GOT3 (cell line): ENCODE data around the gene UPK3BL1.
"Not testable (repeated sequence)": the region's sequence is repeated elsewhere in the genome, so short reads cannot be mapped to it uniquely, and the experiment has no call there.

ENCODE experiments used
- DNase-seq: peaks from one replicate; lab custom pipeline; 2025; ENCODE audit warnings: mixed read lengths; lab: John Stamatoyannopoulos, UW

Gene UPK3BL1

GRCh38 chr7:102627271-102627904 lies 15.2 kb downstream of the UPK3BL1 start:
- not testable (repeated sequence) for DNase-seq

- not testable (repeated sequence) for DNase-seq
Observed at GRCh38 chr7:102618122-102618521, 24.5 kb downstream of the UPK3BL1 start.

GRCh38 chr7:102616507-102617125 lies 26.0 kb downstream of the UPK3BL1 start, which contains the start of gene RASA4:
RASA4 (minus strand) TSS chr7:102616756; CDS start chr7:102616689, 67 bp downstream.
- DNase-seq, result not testable (repeated sequence)

GRCh38 chr7:102615930-102616329 lies 26.7 kb downstream of the UPK3BL1 start:
- DNase-seq, result not testable (repeated sequence)

GRCh38 chr7:102614873-102615272 lies 27.7 kb downstream of the UPK3BL1 start:
- DNase-seq, result not testable (repeated sequence)

- not testable (repeated sequence) for DNase-seq
Observed at GRCh38 chr7:102614346-102614697, 28.3 kb downstream of the UPK3BL1 start.

GRCh38 chr7:102613575-102614345 lies 28.8 kb downstream of the UPK3BL1 start:
- not testable (repeated sequence) for DNase-seq

- DNase-seq, result not testable (repeated sequence)
Observed at GRCh38 chr7:102611675-102612325, 30.8 kb downstream of the UPK3BL1 start.

- not testable (repeated sequence) for DNase-seq
Observed at GRCh38 chr7:102611013-102611674, 31.4 kb downstream of the UPK3BL1 start.

GRCh38 chr7:102610441-102610840 lies 32.1 kb downstream of the UPK3BL1 start:
- DNase-seq, result not testable (repeated sequence)

GRCh38 chr7:102609734-102610133 lies 32.9 kb downstream of the UPK3BL1 start:
- not testable (repeated sequence) for DNase-seq

GRCh38 chr7:102606848-102607247 lies 35.7 kb downstream of the UPK3BL1 start:
- not testable (repeated sequence) for DNase-seq

GRCh38 chr7:102604431-102605145 lies 38.0 kb downstream of the UPK3BL1 start:
- DNase-seq, result not testable (repeated sequence)

- not testable (repeated sequence) for DNase-seq
Observed at GRCh38 chr7:102602317-102602716, 40.3 kb downstream of the UPK3BL1 start.

GRCh38 chr7:102599699-102600098 lies 42.9 kb downstream of the UPK3BL1 start:
- not testable (repeated sequence) for DNase-seq

- not testable (repeated sequence) for DNase-seq
Observed at GRCh38 chr7:102596036-102596435, 46.6 kb downstream of the UPK3BL1 start.

GRCh38 chr7:102593637-102594334 lies 48.8 kb downstream of the UPK3BL1 start:
- DNase-seq, result not testable (repeated sequence)

- not testable (repeated sequence) for DNase-seq
Observed at GRCh38 chr7:102592477-102593019, 50.0 kb downstream of the UPK3BL1 start.

- not testable (repeated sequence) for DNase-seq
Observed at GRCh38 chr7:102589857-102590256, 52.7 kb downstream of the UPK3BL1 start.
